Subcutaneous abdominal adipose tissue (tissue), 5 donors: ENCODE measurements around the gene ADARB2.
A peak's percentile ranks its signal among the peaks of the same experiment; 100 is the strongest.

Source experiments
- H3K27ac ChIP-seq: one replicate; pipeline ENCODE4 v1.7.0; 2013; ENCODE audit warnings: low read depth, mild to moderate bottlenecking, inconsistent platforms, low read length, moderate library complexity
- H3K27me3 ChIP-seq, 5 donors: one replicate each; pipeline ENCODE4 v1.7.0; 2013; ENCODE audit warnings: low read length in 5 of 5, inconsistent platforms in 1 of 5; ENCODE audit not compliant: control insufficient read depth in 5 of 5, insufficient read depth in 4 of 5
- H3K36me3 ChIP-seq, 5 donors: one replicate each; pipeline ENCODE4 v1.7.0; 2013; ENCODE audit warnings: low read length in 5 of 5; ENCODE audit not compliant: control insufficient read depth in 5 of 5, insufficient read depth in 5 of 5
- H3K4me1 ChIP-seq, 5 donors: one replicate each; pipeline ENCODE4 v1.7.0; 2013; ENCODE audit warnings: low read length in 5 of 5, mild to moderate bottlenecking in 3 of 5, moderate library complexity in 1 of 5; ENCODE audit not compliant: control insufficient read depth in 5 of 5, insufficient read depth in 5 of 5
- H3K4me3 ChIP-seq, 5 donors: one replicate each; pipeline ENCODE4 v1.7.0; 2013; ENCODE audit warnings: low read length in 5 of 5, low read depth in 1 of 5
- H3K9ac ChIP-seq, 5 donors: one replicate each; pipeline ENCODE4 v1.7.0; 2013; ENCODE audit warnings: low read length in 5 of 5, mild to moderate bottlenecking in 4 of 5, moderate library complexity in 3 of 5
- H3K9me3 ChIP-seq, 5 donors: one replicate each; pipeline ENCODE4 v1.7.0; 2013; ENCODE audit warnings: low read length in 5 of 5; ENCODE audit not compliant: control insufficient read depth in 5 of 5
- donor health status: healthy.
- donor health status: healthy.
- donor health status: healthy.
- donor health status: healthy.
- donor health status: healthy.

Gene ADARB2

GRCh38 chr10:1666147-1666546, 71.2 kb downstream of the ADARB2 start:
- Histone ChIP-seq H3K27ac (no peak overlapping the region), H3K4me1 (peaks cover 0 to 13% (median 0%) of the 10 kb centered on the region in 5 donors), H3K9me3 (no peaks in the 10 kb centered on the region), H3K36me3 (no peaks in the 10 kb centered on the region), H3K4me3 (no peak overlapping the region), H3K27me3 (peaks cover 0 to 12% (median 9%) of the 10 kb centered on the region in 5 donors), H3K9ac (no peak overlapping the region)

DNA sequence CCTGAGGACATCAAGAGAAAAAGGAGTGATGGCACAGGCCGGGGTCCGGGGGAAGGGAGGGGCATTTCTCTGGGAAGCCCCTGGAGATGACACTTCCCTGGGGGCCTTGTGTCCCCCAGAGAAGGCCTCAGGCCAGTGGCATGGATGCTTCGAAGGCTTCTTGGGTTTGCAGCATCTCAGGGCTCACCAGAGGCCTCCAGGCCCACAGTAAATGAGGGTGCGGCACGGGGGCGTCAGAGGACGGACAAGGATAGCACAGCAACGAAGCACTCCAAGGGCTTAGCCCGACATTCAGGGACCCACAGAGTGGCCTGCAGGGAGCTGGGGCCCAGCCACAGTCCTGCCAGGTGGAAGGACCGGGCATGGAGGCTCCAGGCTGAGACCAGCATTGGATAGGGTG, 71.6 kb downstream of the ADARB2 start:
- no peak overlapping the region for H3K27ac ChIP-seq
- H3K4me3 ChIP-seq = no peak overlapping the region
- no peaks in the 10 kb centered on the region for H3K36me3 ChIP-seq
- peaks cover 0 to 13% (median 0%) of the 10 kb centered on the region in 5 donors for H3K4me1 ChIP-seq
- H3K9ac ChIP-seq = no peak overlapping the region
- H3K27me3 ChIP-seq = peaks cover 0 to 12% (median 9%) of the 10 kb centered on the region in 5 donors
- no peaks in the 10 kb centered on the region for H3K9me3 ChIP-seq

DNA sequence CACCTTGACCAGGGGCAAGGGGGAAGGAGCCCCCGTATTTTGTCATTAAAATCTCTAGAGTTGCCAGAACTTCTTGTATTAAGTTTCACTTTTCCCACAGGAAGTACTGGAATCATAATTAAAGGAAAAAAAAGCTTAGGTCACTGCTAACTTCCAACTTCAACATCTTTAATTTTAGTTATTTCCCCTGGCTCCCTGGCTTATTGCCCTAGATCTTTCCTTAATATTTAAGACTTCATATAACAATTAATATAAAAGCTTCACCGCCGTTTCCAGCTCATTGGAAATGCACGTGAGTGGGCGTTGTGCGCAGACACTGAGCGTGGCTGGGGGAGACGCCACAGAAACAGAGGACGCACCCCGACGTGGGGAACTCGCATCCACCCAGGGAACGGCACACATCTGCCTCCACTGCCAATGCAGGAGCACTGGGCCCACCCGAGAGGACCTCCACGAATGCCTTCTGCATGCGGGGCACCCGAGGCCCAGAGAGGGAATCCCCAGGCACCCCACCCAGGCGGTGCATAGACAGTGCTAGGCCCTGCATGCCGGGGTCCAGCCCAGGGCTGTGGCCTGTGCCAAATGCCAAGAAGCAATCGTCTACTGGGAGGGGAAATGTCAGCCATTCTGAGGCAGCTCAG, 72.2 kb downstream of the ADARB2 start:
- peaks cover 0 to 12% (median 10%) of the 10 kb centered on the region in 5 donors for H3K27me3 ChIP-seq
- H3K4me3 ChIP-seq = peak overlapping the region in 2 of 5 donors; percentile 1 to 5
- H3K27ac ChIP-seq = no peak overlapping the region
- H3K4me1 ChIP-seq = peaks cover 0 to 13% (median 0%) of the 10 kb centered on the region in 5 donors
- H3K9me3 ChIP-seq = no peaks in the 10 kb centered on the region
- no peak overlapping the region for H3K9ac ChIP-seq
- H3K36me3 ChIP-seq = no peaks in the 10 kb centered on the region

DNA sequence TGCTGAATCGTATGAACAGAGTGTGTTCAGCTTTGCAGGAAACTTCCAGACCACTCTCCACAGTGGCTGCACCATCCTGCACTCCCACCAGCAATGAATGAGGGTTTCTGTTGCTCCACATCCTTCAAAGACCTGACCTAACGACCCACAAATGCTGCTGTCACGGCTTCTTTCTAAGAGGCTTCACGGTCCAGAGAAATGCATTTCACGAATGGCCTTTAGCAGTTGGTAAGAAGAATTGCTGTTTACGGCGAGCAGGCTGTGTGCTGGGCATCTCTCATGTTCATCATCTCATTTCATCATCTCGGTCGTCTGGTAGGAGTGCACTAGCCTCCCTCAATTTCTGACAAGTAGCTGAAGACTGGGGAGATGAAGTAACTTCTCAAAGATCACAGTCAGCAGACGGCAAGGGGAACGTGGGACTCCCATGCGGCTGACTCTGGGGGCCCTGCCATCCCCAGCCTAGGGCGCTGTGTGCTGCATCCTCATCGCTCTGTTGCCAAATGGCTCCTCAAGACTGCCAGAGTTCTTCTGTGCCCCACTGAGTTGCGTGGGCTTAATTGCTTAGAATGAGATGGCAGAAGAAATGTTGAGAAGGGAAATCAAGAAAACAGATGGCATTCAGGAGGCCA, 72.9 kb downstream of the ADARB2 start:
- no peaks in the 10 kb centered on the region for H3K36me3 ChIP-seq
- peaks cover 5 to 12% (median 10%) of the 10 kb centered on the region in 5 donors for H3K27me3 ChIP-seq
- H3K9me3 ChIP-seq = no peaks in the 10 kb centered on the region
- H3K9ac ChIP-seq = no peak overlapping the region
- H3K27ac ChIP-seq = no peak overlapping the region
- H3K4me3 ChIP-seq = no peak overlapping the region
- peaks cover 0 to 13% (median 0%) of the 10 kb centered on the region in 5 donors for H3K4me1 ChIP-seq

DNA sequence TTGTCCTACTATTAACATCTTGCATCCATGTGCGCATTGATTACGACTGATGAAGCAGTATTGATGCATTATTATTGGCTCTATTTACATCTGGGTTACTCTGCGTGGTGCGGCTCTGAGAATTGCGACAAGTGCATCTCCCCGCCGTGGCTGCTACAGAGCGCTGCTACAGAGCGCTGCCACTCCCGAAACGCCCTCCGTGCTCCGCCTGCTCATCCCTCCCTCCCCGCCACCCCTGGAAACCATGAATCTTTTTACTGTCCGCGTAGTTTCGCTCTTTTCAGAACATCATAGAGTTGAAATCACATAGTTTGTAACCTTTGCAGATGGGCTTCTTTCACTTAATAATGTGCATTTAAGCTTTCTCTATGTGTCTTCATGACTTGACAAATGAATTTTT, 74.1 kb downstream of the ADARB2 start:
- Histone ChIP-seq H3K9me3 (no peaks in the 10 kb centered on the region), H3K4me3 (no peak overlapping the region), H3K27me3 (peaks cover 5 to 15% (median 11%) of the 10 kb centered on the region in 5 donors), H3K4me1 (peaks cover 0 to 13% (median 0%) of the 10 kb centered on the region in 5 donors), H3K36me3 (no peaks in the 10 kb centered on the region), H3K9ac (no peak overlapping the region), H3K27ac (no peak overlapping the region)

- Histone ChIP-seq H3K27me3 (peaks cover 5 to 16% (median 11%) of the 10 kb centered on the region in 5 donors), H3K9ac (no peak overlapping the region), H3K27ac (no peak overlapping the region), H3K36me3 (no peaks in the 10 kb centered on the region), H3K4me3 (no peak overlapping the region), H3K4me1 (peaks cover 0 to 13% (median 0%) of the 10 kb centered on the region in 5 donors), H3K9me3 (no peaks in the 10 kb centered on the region)
These were observed 74.8 kb downstream of the ADARB2 start for GRCh38 chr10:1662438-1663025.

- Histone ChIP-seq H3K9me3 (no peaks in the 10 kb centered on the region), H3K27me3 (peaks cover 5 to 16% (median 11%) of the 10 kb centered on the region in 5 donors), H3K4me1 (peaks cover 0 to 13% (median 0%) of the 10 kb centered on the region in 5 donors), H3K4me3 (no peak overlapping the region), H3K27ac (no peak overlapping the region), H3K9ac (no peak overlapping the region), H3K36me3 (no peaks in the 10 kb centered on the region)
These were observed 75.4 kb downstream of the ADARB2 start for GRCh38 chr10:1661859-1662437.

- Histone ChIP-seq H3K27me3 (peaks cover 5 to 16% (median 11%) of the 10 kb centered on the region in 5 donors), H3K36me3 (no peaks in the 10 kb centered on the region), H3K9me3 (no peaks in the 10 kb centered on the region), H3K4me1 (peaks cover 0 to 13% (median 0%) of the 10 kb centered on the region in 5 donors), H3K9ac (no peak overlapping the region), H3K4me3 (no peak overlapping the region), H3K27ac (no peak overlapping the region)
These were observed 75.9 kb downstream of the ADARB2 start for GRCh38 chr10:1661416-1661815.

- peaks cover 0 to 13% (median 0%) of the 10 kb centered on the region in 5 donors for H3K4me1 ChIP-seq
- H3K36me3 ChIP-seq = no peaks in the 10 kb centered on the region
- H3K9me3 ChIP-seq = no peaks in the 10 kb centered on the region
- no peak overlapping the region for H3K4me3 ChIP-seq
- no peak overlapping the region for H3K27ac ChIP-seq
- H3K9ac ChIP-seq = no peak overlapping the region
- H3K27me3 ChIP-seq = peaks cover 5 to 16% (median 11%) of the 10 kb centered on the region in 5 donors
These were observed 76.5 kb downstream of the ADARB2 start for GRCh38 chr10:1660815-1661214.

- no peak overlapping the region for H3K9ac ChIP-seq
- H3K9me3 ChIP-seq = no peaks in the 10 kb centered on the region
- H3K36me3 ChIP-seq = no peaks in the 10 kb centered on the region
- H3K27ac ChIP-seq = no peak overlapping the region
- H3K4me1 ChIP-seq = peaks cover 0 to 9% (median 0%) of the 10 kb centered on the region in 5 donors
- H3K27me3 ChIP-seq = peaks cover 5 to 16% (median 11%) of the 10 kb centered on the region in 5 donors
- H3K4me3 ChIP-seq = no peak overlapping the region
These were observed 76.9 kb downstream of the ADARB2 start for GRCh38 chr10:1660386-1660785.
